HG03354 (cell line): ENCODE results near the gene ELF5.

Experiments
- ATAC-seq: cut with Tn5 transposase; IDR thresholded peaks from one replicate; pipeline ENCODE4 v1.9.1; 2021; ENCODE audit warnings: mild to moderate bottlenecking; ENCODE audit not compliant: unreplicated experiment, poor library complexity, severe bottlenecking

Gene ELF5

DNA sequence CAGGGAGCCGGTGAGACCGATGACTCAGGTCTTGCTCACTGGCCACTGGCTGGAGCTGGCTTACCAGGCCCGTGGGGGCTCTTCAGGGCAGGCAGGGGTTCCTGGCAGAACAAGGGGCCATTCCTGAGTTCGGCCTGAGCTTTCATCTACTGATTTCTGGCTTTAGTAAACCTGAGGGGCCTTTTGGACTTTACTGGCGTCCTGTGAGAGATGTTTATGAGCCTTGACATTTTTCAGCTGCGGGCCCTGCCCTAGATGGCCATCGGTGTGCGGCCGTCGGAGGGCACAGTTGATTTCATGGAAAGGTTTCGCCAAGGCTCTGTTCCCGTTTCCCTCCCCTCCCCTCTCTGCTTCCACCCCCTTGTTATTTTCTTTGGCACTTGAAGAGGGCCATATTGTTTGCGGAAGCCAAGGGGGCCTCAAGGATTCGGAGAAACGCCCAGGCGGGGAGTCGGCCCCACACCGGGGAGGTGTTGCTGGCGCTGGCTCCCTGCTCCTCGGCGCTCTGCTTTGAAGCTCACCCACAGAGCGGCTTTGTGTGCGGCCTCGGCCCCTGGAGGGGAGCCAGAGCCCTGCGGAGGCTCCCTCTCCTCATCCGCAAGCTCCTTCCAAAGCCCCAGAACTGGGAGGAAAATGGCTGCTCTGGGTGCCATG, 17.7 kb downstream of the ELF5 start:
- ATAC-seq: no peak

DNA sequence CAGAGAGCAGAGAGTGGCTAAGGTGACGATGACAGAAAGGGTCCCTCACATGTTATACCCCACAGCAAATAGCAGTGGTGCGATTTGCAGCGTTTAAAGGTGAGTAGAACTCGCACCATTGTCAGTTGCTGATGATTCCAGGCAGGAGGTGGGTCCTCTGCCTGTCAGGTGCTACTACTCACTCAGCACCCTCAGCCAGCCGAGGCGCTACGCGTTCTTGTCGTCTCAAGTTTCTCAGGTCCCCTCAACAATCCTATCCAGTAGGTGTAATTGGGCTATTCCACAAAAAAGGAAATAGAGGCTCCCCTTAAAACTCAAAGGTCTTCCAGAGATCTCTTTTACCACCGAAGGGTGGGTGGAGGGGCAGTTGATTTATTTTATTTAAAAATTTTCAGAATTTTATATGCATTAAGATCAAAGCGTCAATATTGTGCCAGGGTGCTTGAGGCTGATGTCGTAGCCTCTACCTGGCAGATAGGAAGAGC, 18.3 kb downstream of the ELF5 start:
- no peak for ATAC-seq

DNA sequence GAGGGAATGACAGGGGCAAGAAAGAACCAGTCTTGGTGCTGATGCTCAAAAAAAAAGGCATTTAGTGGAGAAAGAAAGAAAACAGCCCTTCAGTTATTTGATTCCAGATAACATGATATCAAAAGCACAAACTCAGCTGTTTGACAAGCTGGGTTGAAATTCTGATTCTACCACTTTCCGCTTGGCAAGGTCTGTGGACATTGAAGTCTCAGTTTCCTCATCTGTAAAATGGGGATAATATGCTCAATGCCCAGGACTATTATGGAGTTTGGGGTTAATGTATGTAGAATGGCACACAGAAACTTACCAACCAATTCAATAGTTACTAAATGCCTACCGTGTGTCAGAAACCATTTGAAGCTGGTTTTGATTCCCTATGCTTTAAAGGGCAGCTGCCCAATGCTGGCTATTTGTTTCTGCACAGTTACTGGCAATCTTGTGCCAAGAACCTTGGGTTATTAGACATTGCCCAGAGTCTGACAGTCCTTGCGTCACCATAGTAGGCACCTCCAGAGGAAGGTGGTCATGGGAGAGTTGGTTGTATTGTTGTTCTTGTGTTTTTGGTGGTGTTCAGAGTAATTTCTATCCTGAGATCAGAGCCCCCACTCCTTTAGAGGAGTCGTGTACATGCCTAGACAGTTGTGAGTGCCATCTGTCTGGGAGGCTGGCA, 19.5 kb downstream of the ELF5 start:
- ATAC-seq: no peak

DNA sequence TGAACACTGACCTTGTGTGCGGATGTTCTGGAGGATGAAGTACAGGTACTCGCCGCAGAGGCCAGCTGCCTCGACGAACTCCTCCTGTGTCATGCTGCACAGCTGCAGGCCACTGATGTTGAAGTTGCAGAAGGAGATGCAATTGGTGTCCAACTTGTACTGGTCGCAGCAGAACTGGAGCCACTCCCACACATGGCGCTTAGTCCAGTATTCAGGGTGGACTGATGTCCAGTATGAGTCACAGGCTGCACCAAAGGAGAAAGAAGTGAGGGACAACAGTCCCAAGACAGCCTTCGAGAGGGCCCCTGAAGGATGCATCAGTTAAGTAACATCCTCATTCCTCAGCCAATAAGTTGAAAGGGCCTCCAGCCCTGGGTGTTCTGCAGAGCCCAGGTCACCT, 20.1 kb downstream of the ELF5 start:
- ATAC-seq: no peak

DNA sequence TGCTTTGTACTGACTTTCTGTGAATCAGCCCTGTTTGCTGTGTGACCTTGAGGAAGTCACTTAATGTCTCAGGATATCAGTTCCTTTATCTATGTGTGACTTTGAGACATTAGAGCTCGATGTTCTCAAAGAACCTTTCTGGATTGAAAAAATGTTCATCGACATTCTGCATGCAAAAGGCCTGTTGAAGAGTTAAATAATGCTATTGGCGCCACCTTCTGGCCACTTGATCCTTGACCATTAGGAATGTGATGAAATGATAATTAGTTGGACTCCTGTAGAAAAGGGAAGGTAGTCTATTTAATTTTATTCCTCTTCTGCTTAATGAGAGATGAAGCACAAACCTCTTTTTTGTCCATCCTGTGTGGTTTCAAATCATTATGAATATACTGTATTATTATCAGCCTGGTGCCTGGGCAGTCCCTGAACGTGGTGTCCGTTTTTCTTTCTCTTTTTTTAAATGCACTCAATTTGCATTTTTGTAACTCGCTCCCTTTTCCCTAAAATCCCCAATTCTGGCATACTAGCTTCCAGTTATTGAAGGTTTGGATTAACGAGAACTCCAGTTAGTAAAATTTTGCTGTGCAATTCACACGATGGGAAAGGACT, 20.7 kb downstream of the ELF5 start:
- no peak for ATAC-seq

DNA sequence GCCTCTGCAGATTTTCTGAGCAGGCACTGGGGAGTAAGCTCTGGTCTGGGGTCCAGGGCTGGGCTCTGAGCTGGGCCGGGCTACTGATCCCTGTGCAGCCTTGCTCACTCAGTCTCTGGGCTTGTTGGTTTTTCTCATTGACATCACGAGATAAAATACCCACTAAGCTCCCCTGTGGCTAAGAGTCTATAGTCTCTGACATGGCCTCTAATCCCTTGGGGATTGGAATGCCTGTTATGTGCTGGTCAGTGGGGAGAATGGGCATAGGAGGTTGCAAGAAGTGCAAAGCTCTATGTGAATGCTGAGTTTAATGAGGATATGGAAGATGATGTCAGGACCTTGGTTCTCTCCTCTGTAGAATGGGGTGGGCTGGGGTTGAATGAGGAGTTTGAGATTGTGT, 23.3 kb downstream of the ELF5 start:
- ATAC-seq: no peak

DNA sequence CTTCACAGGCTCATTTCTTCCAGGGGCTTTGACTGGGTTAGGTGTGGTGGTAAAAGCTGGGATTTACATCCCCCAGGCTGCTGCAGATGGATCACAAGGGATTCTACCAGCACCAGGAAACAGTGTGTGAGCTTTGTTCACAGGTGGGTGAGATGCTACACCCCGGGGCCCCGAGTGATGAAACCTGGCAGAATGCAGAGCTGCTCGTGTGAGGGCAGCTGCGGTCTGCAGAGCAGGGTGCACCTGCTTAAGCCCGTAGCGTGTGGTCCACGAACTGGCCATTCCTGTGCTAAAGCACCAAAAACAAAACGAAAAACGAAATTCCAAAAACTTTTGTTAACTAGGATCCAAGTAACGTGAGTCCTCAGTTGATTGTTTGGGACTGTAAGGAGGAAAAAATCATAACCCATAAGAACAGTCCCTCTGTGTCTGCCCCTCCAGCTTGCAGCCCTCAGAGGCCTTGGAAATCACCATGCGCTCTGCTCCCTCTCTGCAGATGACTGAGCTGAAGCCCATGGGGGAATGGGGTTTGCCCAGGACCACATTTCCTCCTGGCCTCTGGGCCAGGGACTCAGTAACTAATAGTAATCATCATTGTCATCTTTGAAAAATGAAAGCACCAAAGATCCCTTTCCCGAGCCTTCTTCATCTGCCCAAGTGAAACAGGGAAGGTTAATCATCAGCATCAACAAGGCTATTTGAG, 24.6 kb downstream of the ELF5 start:
- ATAC-seq: no peak

DNA sequence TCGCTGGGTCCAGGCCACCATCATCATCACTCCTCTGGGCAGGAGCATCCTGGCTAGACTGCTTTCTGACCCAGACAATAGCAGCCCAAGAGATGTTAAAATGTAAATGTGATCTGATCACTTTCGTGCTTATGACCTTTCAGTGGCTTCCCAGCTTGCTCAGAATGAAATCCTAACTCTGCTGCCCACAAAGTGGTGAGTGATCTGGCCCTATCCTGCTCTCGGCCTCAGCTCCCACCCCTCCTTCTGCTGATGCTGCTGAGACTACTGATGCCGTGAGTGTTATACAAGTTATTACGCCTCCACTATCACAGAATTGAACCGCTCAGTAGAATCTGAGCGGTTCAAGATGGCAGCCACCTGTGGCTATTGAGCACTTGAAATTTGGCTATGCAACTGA, 26.2 kb downstream of the ELF5 start:
- no peak for ATAC-seq

DNA sequence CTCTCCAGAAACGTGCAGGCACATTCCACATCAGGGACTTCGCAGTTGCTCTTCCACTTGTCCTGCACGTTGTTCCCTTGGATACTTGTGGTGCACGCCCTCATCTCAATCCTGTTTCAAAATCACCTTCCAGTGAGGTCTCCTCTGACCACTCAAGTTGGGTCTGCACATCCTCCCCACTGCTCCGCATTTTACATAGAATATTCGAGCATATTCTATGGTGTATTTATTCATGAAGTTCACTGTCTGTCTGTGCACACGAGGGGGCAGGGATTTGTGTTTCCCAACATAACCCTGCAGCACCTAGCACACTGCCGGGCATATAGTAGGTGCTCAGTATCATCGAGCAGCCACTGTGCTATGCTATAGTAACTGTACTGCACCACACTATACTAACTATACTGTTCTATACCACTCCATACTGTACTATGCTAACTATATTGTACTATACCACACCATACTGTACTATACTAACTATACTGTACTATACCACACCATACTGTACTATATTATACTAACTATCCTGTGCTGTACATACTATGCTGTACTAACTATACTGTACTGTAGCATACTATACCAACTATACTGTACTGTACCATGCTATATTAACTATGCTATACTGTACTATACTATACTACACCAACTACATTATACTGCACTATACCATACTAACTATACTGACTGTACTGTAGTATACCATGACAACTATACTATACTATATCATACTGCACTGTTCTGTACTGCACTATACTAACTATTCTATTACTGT, 30.3 kb downstream of the ELF5 start:
- no peak for ATAC-seq

DNA sequence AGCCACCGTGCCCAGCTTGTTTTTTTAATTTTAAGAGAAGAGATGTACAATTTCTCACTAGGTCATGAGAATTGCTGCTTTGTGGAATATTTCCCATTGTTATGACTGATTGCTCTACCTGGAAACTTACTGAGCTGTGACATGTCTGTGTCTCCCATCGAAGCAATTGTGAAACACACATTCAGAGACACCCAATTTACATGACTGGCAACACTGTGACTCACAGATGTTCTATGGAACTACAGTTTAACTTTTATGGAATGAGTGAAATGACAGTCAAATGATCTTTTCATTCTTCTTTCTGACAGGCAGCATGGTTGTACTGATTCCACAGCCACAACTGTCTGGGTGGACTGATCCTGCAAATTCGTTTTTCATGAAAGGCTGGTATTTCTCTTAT, 32.3 kb downstream of the ELF5 start:
- ATAC-seq: no peak

DNA sequence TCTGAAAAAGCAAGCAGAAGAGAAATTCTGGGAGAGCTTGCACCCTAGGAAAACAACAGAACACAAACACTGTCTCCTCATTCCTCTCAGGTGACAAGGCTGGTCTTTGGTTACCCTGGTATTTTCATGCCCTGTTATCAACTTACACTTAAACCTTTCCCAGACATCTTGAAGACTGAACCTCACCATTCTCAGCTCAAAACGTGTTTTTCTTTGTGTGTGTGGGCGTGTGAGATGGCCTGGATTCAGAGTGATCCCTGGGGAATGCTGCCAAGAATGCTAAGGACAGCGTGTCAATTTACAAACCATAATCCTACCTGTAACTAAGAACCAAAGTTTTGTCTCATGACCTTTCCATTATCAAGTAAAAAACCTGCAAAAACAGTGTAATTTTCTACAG, 33.3 kb downstream of the ELF5 start:
- no peak for ATAC-seq

DNA sequence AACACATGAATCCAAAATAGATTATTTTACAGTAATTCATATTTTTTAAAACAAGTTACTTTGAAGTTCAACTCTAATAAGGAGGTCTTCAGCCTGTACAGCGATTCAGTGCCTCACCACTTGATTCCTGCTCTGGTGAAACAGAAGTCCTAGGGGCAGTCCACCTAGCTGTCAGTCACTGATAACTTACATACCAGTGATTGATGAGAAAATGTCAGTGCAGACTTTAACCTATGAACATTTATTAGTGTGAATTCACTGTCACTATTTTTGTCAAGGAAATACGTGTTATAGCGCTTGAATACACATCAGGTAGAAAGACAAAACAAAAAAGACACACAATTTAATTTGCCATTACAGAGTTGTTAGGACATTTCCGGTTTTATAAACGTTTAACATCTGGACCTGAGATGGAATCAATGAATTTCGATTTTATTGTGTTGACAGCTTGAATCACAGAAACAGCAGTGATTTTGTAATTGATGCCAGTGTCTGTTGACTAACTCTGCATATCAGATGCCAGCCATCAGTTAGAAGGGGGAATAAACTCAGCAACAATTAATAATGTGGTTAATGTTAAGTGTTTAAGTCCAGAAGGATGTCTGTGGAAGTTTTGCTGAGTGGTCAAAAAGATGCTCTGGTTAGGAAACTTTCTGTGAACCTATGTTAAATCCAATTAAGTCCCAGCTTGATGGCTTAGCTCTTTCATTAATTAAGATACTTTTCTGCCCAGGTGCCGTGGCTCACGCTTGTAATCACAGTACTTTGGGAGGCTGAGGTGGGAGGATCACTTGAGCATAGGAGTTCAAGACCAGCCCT, 34.5 kb downstream of the ELF5 start:
- no peak for ATAC-seq

DNA sequence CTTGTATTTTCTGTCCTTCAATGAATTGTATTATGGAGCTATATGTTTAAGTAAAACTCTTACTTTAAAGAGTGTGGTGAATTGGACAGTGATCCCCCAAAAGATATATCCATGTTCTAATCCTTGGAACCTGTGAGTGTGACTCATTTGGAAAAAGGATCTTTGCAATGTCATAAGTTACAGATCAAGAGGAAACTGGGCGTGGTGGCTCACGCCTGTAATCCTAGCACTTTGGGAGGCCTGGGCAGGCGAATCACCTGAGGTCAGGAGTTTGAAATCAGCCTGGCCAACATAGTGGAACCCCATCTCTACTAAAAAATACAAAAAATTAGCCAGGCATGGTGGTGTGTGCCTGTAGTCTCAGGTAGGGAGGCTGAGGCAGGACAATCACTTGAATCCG, 36.7 kb downstream of the ELF5 start:
- no peak for ATAC-seq

DNA sequence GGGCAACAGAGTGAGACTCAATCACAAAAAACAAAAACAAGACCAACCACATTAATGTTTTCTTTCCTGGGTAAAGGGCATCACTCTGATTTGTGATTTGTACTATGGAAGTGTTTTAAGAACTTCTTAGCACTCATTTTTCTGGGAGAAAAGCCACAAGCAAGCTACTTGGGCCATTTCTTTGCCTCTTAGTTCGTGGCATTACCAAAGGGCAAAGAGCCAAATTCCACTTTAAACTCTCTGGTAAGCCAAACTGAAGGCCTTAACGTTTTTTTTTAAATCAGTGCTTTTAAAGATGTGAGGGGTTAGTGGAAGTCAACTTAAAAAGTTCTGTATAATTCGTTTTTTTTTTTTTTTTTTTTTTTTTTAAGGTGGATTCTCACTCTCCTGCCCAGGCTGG, 37.9 kb downstream of the ELF5 start:
- no peak for ATAC-seq

DNA sequence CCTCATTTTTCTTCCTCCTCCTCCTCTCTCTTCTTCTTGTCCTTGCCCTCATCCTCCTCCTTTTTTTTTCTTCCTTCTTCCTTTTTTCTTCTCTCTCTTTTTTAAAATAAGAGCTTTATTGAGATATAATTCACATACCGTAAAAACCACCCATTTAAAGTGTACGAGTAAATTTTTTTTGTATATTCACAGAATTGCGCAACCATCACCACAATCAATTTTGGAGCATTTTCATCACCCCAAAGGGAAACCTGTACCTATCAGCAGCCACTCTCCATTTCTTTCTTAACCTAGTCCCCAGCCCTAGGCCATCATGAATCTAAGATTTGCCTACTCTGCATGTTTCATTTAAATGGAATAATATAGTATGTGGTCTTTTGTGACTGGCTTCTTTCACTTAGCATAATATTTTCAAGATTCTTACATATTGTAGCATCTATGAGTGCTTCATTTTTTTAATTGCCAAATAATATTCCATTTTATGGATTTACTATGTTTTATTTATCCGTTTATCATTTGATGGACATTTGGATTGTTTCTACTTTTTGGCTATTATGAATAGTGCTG, 39.9 kb downstream of the ELF5 start:
- no peak for ATAC-seq

DNA sequence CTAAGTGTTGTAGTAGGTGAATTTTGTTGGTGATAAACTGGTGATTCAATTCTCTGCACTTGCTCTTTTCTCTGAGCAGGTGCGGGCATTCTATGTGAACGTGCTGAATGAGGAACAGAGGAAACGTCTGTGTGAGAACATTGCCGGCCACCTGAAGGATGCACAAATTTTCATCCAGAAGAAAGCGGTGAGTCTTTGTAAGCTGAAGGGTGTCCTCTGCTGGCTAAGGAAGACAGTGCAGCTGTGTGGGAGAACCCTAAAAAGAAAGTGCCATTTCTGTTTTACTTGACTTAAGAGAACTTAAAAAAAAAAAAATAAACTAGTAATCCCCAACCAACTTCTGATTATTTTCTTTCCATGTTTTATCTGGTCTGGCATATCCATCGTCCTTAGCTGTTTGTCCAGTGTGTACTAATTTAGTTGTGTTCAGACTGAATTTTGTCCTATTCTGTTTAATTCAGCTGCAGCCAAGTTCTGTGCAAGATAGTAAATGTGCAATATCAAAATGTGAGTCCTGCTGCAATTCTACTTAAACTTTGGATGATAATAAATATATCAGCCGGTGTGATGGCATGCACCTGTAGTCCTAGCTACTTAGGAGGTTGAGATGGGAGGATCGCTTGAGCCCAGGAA, 45.3 kb downstream of the ELF5 start:
- ATAC-seq: no peak

DNA sequence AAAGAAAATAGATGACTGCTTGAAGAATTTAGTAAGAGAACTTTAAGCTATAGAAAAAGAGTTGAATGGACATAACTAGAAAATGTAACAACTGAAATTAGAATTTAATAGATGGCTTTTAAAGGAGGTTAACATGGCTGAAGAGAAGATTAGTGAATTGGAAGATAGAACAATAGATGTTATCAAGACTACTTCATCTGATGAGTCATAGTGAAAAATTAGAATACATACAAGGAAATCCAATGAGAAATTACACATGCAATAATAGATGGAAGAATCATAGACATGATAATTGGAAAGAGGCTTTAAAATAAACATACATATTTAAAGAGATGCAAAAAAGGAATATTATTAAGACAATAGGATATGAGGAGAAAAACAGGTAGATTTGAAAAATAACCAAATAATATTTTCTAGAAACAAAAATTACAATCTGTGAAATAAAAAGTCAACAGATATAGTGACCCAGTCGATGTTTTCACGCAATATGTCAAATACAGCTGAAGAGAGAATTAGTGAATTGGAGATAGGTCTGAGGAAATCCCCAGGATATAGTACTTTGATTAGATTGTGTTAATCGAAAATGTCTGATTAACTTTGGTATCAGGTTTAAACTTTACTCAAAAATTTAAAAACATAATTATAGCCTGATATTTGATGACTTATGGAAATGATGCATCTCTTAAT, 46.6 kb downstream of the ELF5 start:
- no peak for ATAC-seq

DNA sequence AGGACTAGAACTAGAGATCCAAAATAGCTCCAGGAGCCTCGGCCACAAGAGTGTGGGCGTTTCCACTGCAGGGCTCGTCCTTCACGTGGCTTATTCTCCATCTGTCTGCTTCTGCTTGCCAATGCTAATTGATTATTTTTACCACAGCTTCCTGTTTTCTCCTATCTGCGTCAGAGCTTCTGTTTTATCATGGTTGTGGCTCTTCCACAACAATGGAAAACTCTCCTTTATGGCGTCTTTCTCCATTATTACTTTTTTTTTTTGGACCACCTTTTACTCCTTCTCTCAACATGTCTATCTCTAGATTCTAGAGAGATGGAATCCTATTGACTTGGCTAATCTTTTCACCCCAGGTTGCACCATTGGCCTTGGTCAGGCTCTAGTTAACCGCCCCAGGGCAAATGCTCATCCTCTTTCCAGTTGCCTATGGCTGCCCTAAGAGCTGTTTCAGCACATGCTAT, 49.0 kb downstream of the ELF5 start:
- no peak for ATAC-seq
